ENCODE results near the gene NRDC.

DNA sequence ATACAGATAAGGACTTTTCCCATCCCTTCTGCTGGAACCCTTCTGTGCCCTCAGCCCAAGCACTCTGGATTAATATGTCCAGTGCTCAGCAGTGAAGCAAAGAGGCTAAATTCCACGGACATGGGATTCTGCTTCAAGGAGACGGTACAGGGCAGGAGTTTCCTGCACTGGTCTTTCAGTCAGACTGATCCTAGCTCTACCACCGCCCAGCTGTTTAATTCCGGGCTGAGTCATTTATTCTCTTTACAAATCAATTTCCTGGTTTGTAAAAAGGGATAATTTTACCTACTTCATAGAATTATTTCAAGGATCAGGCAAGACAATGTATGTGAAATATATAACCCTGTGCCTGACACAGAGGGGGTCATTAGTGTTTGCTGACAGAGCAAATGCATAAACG is 41.6 kb upstream of the NRDC start:
- TF ChIP-seq ZNF331 (CRISPR knock-in tag; IDR thresholded peaks at IDR 0.05; ENCODE audit: low read depth), result no peak
- TF ChIP-seq, protein P1, sequence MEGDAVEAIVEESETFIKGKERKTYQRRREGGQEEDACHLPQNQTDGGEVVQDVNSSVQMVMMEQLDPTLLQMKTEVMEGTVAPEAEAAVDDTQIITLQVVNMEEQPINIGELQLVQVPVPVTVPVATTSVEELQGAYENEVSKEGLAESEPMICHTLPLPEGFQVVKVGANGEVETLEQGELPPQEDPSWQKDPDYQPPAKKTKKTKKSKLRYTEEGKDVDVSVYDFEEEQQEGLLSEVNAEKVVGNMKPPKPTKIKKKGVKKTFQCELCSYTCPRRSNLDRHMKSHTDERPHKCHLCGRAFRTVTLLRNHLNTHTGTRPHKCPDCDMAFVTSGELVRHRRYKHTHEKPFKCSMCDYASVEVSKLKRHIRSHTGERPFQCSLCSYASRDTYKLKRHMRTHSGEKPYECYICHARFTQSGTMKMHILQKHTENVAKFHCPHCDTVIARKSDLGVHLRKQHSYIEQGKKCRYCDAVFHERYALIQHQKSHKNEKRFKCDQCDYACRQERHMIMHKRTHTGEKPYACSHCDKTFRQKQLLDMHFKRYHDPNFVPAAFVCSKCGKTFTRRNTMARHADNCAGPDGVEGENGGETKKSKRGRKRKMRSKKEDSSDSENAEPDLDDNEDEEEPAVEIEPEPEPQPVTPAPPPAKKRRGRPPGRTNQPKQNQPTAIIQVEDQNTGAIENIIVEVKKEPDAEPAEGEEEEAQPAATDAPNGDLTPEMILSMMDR (conservative IDR thresholded peaks at IDR 0.05; ENCODE audit: low read depth in 2 of 2), result no peak
- TF ChIP-seq EZH2 (IDR thresholded peaks at IDR 0.05; ENCODE audit: low read depth, unreplicated experiment), result no peak

Data from GM23338 (cell line).